ENCODE data around the gene FBXO34.

GRCh38 chr14:55270832-55271571 lies at the start of gene FBXO34:
- TF ChIP-seq CTCF (IDR thresholded peaks at IDR 0.05): peak; percentile 97 to 100 (median 100)
- TF ChIP-seq POLR2A (IDR thresholded peaks at IDR 0.05): peak; percentile 96
